Tibial nerve (tissue), 4 donors: ENCODE measurements around the gene SLC24A3. TPM values are rescaled to one million over a fixed set of nuclear protein-coding genes. Genes with fewer than 3 reads are reported as not detected.

Experiments
- DNase-seq, 2 donors: peaks; one replicate each; pipeline ENCODE4 v3.0.0-alpha.2; 2019; ENCODE audit warnings: low spot score in 2 of 2
- H3K27ac ChIP-seq, 4 donors: fragments of 200-600 bp; sonication (generic) in 3 of 4; one replicate each; pipeline ENCODE4 v1.5.1; 2017 to 2019; ENCODE audit warnings: mild to moderate bottlenecking in 1 of 4
- H3K27me3 ChIP-seq, 2 donors: fragments of 200-600 bp; sonication (generic) in 1 of 2; one replicate each; pipeline versions ENCODE4 v1.5.1 to v1.6.0; 2017 to 2019
- H3K36me3 ChIP-seq, 3 donors: fragments of 200-600 bp; sonication (generic); one replicate each; pipeline ENCODE4 v1.5.1; 2018 to 2019
- H3K4me1 ChIP-seq, 4 donors: fragments of 200-600 bp; sonication (generic) in 3 of 4; one replicate each; pipeline ENCODE4 v1.5.1; 2017 to 2019
- H3K4me3 ChIP-seq, 4 donors: fragments of 200-600 bp; sonication (generic) in 3 of 4; one replicate each; pipeline ENCODE4 v1.5.1; 2017 to 2019; ENCODE audit warnings: mild to moderate bottlenecking in 1 of 4, moderate library complexity in 1 of 4
- H3K9me3 ChIP-seq, 4 donors: fragments of 200-600 bp; sonication (generic) in 3 of 4; one replicate each; pipeline ENCODE4 v1.5.1; 2017 to 2019
- EP300 ChIP-seq, 2 donors: sonication (generic); formaldehyde crosslinking; IDR thresholded peaks; one replicate each; pipeline ENCODE4 v1.6.1; 2017; ENCODE audit warnings: antibody characterized with exemption in 2 of 2, mild to moderate bottlenecking in 1 of 2
- POLR2A ChIP-seq, 2 donors: fragments of 450-650 bp; IDR thresholded peaks; one replicate each; pipeline ENCODE4 v1.6.1; 2017; ENCODE audit warnings: antibody characterized with exemption in 2 of 2, mild to moderate bottlenecking in 2 of 2, moderate library complexity in 2 of 2
- WGBS, 2 donors: methylation state at CpG; one replicate each; pipeline ENCODE4 v1.1.5; 2018; 5-methylcytosine and 5-hydroxymethylcytosine counted together
- total RNA-seq, 4 donors: library from RNA; depleted of rRNA; stranded (reverse); fragments of >200 nt; gene quantifications; one replicate each; pipeline ENCODE4 v1.1.0, GENCODE V29; 2016
- TF ChIP-seq, protein P1 (sequence below), 5 experiments: fragments of 200-600 bp in 3 of 5; fragments of 450-650 bp in 2 of 5; sonication (generic) in 3 of 5; IDR thresholded peaks; one replicate each; pipeline ENCODE4 v1.5.1; 2016 to 2019; ENCODE audit warnings: antibody characterized with exemption in 5 of 5, mild to moderate bottlenecking in 3 of 5, moderate library complexity in 2 of 5

Gene SLC24A3
- total RNA-seq, 4 donors from 2014 or later: 1.3 to 4.0 (median 2.7) TPM

DNA sequence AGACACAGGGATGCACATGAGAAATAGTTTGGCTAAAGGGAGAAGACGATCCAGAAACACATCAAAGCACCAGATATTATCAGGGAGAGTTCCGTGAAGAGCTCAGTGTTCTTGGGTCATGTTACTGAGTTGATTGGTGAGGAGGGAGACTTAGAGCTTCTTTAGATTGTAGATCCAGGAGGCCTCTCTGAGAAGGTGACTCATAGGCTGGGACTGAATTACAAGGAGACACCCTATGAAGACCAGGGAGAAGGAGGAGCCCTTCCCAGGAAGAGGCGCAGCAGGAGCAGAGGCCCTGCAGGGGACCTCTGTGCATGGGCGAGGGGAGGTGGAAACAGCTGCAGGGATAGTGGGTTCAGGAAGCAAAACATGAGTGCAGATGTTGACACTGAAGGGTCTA lies 196.5 kb downstream of the SLC24A3 start:
- WGBS, 2 donors: 83 to 89% methylated on average over 4 of the region's 4 CpGs
- Histone ChIP-seq H3K27me3 (no peaks in the 10 kb centered on the region), H3K4me3 (no peak overlapping the region), H3K4me1 (no peaks in the 10 kb centered on the region), H3K36me3 (no peaks in the 10 kb centered on the region), H3K9me3 (no peaks in the 10 kb centered on the region), H3K27ac (no peak overlapping the region)
- TF ChIP-seq EP300 (IDR thresholded peaks at IDR 0.05): no peak
- no peak for TF ChIP-seq POLR2A (IDR thresholded peaks at IDR 0.05)
- TF ChIP-seq, protein P1, sequence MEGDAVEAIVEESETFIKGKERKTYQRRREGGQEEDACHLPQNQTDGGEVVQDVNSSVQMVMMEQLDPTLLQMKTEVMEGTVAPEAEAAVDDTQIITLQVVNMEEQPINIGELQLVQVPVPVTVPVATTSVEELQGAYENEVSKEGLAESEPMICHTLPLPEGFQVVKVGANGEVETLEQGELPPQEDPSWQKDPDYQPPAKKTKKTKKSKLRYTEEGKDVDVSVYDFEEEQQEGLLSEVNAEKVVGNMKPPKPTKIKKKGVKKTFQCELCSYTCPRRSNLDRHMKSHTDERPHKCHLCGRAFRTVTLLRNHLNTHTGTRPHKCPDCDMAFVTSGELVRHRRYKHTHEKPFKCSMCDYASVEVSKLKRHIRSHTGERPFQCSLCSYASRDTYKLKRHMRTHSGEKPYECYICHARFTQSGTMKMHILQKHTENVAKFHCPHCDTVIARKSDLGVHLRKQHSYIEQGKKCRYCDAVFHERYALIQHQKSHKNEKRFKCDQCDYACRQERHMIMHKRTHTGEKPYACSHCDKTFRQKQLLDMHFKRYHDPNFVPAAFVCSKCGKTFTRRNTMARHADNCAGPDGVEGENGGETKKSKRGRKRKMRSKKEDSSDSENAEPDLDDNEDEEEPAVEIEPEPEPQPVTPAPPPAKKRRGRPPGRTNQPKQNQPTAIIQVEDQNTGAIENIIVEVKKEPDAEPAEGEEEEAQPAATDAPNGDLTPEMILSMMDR (IDR thresholded peaks at IDR 0.05): no peak
- DNase-seq: no peak

DNA sequence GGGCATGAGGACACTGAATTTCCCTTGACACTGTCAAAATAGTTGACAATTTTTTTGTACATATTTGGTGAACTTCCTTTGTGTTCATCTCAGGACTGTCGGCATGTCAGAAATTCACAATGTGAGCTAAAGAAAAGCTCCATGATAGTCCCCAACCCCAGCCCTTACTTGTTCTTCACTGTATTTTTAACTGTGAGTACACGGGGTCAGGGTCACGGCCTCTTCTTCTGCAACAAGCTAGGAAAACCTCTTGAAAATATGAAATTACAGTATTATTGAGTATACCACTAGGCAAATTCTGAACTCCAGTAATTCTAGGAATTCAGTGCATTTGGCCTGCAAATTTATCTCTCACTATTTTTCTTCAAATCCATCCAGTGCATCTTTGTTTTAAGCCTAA lies 199.4 kb downstream of the SLC24A3 start:
- DNase-seq: no peak
- Histone ChIP-seq H3K4me1 (no peaks in the 10 kb centered on the region), H3K4me3 (no peak overlapping the region), H3K9me3 (no peaks in the 10 kb centered on the region), H3K27me3 (no peaks in the 10 kb centered on the region), H3K27ac (no peak overlapping the region), H3K36me3 (no peaks in the 10 kb centered on the region)
- 55 to 62% methylated on average over 3 of the region's 3 CpGs for WGBS, 2 donors
- no peak for TF ChIP-seq POLR2A (IDR thresholded peaks at IDR 0.05)
- no peak for TF ChIP-seq EP300 (IDR thresholded peaks at IDR 0.05)
- TF ChIP-seq, protein P1 (IDR thresholded peaks at IDR 0.05): no peak

DNA sequence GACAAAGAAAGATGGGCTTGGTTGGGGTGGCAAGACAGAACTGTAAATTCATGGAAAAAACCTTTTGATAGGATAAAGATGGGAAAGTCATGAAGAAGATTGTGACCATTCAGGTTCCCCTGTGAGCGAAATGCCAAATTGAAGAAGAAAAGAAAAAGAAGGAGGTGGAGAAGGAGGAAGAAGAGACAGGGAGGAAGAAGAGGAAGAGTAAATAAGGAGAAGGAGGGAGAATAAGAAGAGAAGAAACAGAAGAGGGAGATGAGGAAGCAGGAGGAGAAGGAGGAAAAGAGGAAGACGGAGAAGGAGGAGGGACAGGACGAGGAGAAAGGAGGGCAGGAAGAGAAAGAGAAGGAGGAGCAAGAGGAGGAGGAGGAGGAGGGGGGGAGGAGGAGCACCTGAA lies 199.8 kb downstream of the SLC24A3 start:
- no peak for DNase-seq
- no peak for TF ChIP-seq POLR2A (IDR thresholded peaks at IDR 0.05)
- TF ChIP-seq, protein P1 (IDR thresholded peaks at IDR 0.05): no peak
- no peak for TF ChIP-seq EP300 (IDR thresholded peaks at IDR 0.05)
- Histone ChIP-seq H3K27ac (no peak overlapping the region), H3K4me3 (no peak overlapping the region), H3K9me3 (no peaks in the 10 kb centered on the region), H3K36me3 (no peaks in the 10 kb centered on the region), H3K4me1 (no peaks in the 10 kb centered on the region), H3K27me3 (no peaks in the 10 kb centered on the region)
- 78 to 80% methylated on average over 3 of the region's 3 CpGs for WGBS, 2 donors

DNA sequence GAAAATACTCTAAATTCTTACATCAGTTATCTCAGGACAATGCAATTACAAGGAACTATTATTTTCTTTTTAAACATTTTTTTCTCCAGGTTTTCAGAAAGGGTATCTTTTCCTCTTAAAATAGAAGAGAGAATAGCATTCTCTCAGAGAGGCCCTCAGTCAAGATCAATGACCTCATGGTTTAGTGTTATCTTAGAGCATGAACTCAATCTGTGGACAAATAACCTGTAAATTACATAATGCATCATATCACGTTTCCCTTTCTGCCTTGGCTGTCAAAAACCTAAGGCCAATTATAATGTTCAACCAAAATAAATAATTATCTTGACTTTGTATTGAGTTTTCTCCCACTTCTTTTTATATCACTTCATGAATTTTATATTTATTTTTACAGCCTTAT lies 202.2 kb downstream of the SLC24A3 start:
- no peak for TF ChIP-seq EP300 (IDR thresholded peaks at IDR 0.05)
- TF ChIP-seq, protein P1 (IDR thresholded peaks at IDR 0.05): no peak
- TF ChIP-seq POLR2A (IDR thresholded peaks at IDR 0.05): no peak
- peaks cover 0 to 3% (median 0%) of the 10 kb centered on the region in 4 donors for H3K9me3 ChIP-seq
- no peaks in the 10 kb centered on the region for H3K27me3 ChIP-seq
- H3K36me3 ChIP-seq: no peaks in the 10 kb centered on the region
- H3K4me3 ChIP-seq: no peak overlapping the region
- DNase-seq: no peak
- no peaks in the 10 kb centered on the region for H3K4me1 ChIP-seq
- no peak overlapping the region for H3K27ac ChIP-seq
- 59 to 68% methylated on average over 1 of the region's 1 CpG for WGBS, 2 donors

DNA sequence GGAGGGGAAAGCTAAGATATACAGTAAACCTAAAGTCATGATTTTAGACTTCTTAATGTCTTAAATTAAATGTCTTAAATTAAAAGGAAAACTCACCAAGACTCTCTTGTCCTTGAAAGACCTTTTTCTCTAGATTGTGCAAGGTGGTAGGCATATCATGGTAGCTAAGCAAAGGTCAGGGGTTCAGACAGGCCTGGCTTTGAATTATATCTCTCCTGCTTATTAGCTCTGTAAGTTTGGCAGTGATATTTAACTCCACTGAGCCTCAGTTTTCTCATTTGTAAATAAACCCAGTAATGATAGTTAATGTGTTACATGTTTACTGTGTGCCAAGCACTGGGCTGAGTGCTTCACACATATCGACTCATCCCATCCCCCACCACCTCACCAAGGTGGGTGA lies 203.3 kb downstream of the SLC24A3 start:
- Histone ChIP-seq H3K9me3 (peaks cover 0 to 3% (median 0%) of the 10 kb centered on the region in 4 donors), H3K4me3 (no peak overlapping the region), H3K27ac (no peak overlapping the region), H3K27me3 (no peaks in the 10 kb centered on the region), H3K4me1 (no peaks in the 10 kb centered on the region), H3K36me3 (no peaks in the 10 kb centered on the region)
- 88 to 92% methylated on average over 1 of the region's 1 CpG for WGBS, 2 donors
- no peak for DNase-seq
- TF ChIP-seq, protein P1 (IDR thresholded peaks at IDR 0.05): no peak
- TF ChIP-seq POLR2A (IDR thresholded peaks at IDR 0.05): no peak
- TF ChIP-seq EP300 (IDR thresholded peaks at IDR 0.05): no peak
